ENCODE data around the gene TTC39A.
"Not testable (repeated sequence)": the region's sequence is repeated elsewhere in the genome, so short reads cannot be mapped to it uniquely, and the experiment has no call there.

TTC39A gene

DNA sequence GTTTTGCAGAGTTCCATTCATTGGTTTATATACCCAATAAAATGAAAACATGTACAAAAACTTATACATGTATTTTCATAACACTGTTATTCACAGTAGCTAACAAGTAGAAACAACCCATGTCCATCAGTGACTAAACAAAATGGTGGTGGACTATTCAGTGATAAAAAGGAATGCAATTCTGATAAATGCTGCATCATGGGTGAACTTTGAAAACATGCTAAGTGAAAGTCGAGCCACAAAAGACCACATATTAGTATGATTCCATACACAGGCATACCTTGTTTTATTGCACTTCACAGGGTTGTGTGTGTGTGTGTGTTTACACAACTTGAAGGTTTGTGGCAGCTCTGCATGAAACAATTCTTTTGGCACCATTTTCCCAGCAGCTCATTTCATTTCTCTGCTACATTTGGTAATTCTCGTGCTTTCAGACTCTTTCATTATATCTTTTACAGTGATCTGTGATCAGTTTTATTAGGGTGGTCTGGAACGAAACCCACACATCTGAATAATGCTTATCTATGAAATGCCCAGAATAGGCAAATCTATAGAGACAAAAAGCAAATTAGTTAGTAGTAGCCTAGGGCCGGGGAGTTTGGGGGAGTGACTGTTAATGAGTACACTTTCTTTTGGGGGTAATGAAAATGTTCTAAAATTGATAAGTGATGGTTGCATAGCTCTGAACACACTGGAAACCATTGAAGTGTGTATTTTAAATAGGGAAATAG is 67.0 kb downstream of the TTC39A start:
- DNase-seq: no peak

GRCh38 chr1:51255331-51255730 is 75.0 kb downstream of the TTC39A start:
- no peak for DNase-seq

DNA sequence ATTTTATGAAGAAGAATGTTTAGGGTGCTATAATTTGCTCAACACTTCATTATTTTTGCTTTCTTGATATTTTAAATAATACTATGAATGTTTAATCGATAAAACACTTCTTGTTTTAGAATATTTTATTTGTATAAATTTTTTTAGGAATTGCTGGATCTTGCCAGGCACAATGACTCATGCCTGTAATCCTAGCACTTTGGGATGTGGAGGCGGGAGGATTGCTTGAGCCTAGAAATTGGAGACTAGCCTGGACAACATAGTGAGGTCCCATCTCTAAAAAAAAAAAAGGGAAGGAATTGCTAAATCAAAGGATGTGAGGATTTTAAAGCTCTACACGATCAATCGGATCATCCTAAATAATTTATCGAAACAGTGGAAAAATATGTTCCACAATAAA is 76.7 kb downstream of the TTC39A start:
- DNase-seq: no peak

GRCh38 chr1:51252366-51252765 is 78.0 kb downstream of the TTC39A start:
- DNase-seq: no peak

- not testable (repeated sequence) for DNase-seq
These were observed 79.2 kb downstream of the TTC39A start for GRCh38 chr1:51251165-51251564.

DNA sequence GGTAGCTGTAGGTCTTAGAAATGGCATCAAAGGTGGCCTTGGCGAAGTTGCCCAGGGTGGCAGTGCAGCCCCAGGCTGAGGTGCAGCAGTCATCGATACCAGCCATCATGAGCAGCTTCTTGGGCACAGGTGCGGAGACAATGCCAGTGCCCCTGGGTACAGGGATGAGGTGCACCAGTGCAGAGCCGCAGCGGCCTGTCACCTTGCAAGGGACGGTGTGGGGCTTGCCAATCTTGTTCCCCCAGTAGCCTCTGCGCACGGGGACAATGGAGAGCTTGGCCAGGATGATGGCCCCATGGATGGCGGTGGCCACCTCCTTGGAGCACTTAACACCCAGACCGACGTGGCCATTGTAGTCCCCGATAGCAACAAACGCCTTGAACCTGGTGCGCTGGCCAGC is 79.6 kb downstream of the TTC39A start:
- not testable (repeated sequence) for DNase-seq

GRCh38 chr1:51249445-51249844 is 80.9 kb downstream of the TTC39A start:
- DNase-seq: no peak

DNA sequence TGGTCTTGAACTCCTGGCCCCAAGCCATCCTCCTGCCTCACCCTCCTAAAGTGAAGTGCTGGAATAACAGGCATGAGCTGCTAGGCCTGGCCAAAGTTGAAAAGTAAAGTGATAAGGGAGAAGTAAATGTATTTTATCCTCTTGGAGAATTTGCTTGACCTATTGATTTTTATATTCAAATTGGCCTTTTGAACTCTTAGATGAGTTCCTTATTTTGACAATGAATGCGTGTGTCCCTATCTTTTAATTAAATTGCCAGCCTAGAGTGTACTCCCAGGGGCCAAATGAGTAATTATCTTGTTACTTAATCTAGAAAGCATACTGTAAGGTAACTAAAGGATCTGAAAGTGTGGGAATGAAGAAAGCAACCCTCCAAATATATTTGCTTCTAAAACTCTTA is 82.9 kb downstream of the TTC39A start:
- DNase-seq: no peak

GRCh38 chr1:51247022-51247421 is 83.3 kb downstream of the TTC39A start:
- no peak for DNase-seq

DNA sequence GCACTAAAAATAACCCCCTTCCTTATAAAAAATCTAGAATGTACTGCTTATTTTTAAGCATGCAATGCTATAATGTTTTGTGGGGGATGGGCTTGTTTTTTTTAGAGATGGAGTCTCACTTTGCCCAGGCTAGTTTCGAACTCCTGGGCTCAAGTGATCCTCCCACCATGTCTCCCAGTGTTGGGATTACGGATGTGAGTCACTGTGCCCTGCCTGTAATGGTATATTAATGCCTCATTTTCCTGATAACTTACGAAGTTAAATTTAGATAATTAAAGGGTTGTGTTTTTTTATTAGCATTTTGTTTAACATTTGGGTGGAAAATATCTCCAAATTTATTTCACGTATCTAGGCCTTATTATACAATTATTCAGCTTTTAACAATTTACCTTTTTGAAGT is 87.8 kb downstream of the TTC39A start:
- no peak for DNase-seq

DNA sequence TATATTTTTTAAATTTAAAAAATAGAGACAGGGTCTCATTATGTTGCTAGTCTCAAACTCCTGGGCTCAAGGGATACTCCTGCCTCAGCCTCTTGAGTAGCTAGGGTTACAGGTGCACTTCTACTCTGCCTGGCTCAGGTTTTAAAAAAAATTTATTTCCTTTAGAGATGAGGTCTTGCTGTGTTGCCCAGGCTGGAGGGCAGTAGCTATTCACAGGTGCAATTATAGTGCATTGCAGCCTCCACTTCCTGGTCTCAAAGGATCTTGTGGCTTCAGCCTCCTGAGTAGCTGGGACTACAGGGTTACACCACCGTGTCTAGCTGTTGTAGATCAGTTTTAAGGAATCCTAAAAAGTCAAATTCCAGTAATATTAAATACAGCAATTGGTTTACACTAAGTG is 89.2 kb downstream of the TTC39A start:
- DNase-seq: no peak

GRCh38 chr1:51240084-51240483 is 90.3 kb downstream of the TTC39A start:
- DNase-seq: no peak

DNA sequence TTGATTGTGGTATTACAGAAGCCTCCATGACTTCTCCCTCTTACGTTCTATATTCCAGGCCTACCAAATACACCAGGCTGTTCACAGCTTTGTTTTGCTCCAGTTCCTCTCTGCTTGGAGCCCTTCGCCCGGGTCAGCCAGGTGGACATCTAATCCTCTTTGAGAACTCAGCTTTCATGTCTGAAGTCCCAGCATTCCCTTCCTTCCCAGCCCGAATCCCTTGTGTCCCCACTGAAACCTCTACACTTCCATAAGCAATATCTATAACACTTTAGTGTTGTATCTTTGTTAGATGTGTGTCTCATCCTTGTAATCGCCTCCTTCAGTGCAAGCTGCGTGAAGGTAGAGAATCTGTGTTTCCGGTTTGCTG is 92.3 kb downstream of the TTC39A start:
- DNase-seq: no peak

DNA sequence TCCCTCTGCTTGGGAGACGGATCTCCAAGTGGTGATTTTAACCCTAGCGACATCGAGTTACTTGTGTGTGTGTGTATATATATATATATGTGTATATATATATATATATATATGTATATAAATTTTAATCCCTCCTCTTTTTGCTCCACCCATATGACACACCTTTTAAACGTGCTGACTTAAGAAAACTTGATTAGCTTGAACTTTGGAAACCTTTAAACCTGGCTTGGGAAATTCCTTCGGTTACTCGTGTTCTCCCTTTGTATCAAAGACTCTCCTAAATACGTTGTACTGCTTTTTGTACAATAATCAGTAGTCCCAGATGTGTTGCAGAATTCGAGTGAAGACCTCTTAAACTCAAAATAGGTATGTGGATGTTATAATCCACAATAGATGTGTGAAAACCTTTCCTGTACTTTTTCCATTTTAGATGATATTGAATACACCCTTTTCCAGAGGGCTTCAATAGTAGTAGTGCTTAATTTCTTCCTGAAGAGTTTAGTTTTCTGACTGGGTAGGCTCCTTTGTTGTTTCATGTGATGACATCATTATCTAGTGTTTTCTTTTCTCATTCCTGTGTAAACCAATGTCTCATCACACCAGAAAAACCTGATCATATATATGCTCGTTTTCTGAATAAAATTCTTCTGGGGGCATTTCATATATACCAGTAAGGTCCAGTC is 92.9 kb downstream of the TTC39A start:
- DNase-seq: no peak

All from NCI-H446 treated with DMSO at 0.1 percent for 48 hours (cell line).